HG03139 (cell line): ENCODE measurements around the gene ALAD.
"Not testable (repeated sequence)": the region's sequence is repeated elsewhere in the genome, so short reads cannot be mapped to it uniquely, and the experiment has no call there.

ENCODE experiments used
- ATAC-seq: cut with Tn5 transposase; IDR thresholded peaks from one replicate; pipeline ENCODE4 v1.9.1; 2021; ENCODE audit not compliant: unreplicated experiment

Gene ALAD

DNA sequence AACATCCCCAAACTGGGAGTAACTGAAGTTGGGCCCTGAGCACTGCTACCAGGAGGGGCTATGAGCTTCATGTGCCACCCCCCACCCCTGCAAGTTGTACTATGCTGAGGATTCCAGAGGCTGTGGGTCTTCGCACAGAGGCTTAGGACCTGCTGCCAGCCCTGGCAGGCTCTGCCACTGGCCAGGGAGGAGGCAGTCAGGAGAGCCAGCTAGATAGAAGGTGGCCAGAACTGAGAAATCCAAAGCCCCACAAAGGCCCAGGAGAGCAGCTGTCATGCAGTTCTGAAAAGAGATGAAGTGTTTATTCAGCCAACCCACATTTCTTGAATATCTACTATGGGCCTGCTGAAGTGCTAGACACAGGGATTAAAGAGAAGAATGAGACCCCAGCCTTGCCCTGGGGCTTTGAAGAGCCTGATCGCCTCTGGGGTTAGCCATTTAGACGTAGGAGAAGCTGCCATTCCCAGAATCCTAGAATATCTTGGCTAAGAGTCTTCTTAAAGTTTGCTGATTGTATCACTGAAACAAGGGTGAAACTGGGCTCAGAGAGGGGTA is 1.4 kb downstream of the ALAD start:
- no peak for ATAC-seq

GRCh38 chr9:113398796-113399195 is 2.3 kb downstream of the ALAD start:
- ATAC-seq: no peak

GRCh38 chr9:113397203-113397631 is 3.9 kb downstream of the ALAD start:
- ATAC-seq: no peak

DNA sequence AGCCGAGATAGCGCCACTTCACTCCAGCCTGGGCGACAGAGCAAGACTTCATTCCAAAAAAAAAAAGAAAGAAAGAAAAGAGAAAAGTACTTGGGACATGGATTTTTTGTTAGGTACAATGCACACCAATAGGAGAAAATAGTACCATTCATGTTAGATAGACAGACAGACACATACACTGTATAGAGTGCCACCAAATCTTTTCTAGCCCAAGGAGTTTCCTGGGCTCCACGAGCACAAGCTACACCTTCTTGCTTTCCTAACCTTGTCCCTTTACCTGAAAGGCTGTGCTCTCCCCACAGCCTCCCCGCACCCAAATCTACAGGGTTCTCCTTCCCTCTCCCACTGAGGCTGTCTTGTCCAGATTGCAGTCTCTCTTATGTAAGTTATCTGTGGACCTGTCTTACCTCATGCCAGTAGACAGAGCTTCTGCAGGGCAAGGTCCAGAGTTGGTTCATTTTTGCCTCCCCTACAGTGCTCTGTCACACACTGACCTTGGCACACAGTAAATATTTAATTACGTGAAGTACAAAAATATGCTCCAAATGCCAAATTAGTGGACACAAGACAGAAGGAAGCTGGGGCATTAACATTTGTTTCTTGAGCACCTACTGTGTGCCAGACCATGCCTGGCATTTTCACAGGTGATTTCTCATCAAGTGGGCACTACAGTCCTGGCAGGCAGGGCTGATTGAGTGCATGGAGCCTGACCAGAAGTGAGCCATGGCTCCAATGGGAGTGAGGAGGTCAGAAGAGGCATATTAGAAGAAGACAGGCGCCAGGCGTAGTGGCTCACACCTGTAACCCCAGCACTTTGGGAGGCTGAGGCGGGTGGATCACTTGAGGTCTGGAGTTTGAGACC is 5.9 kb downstream of the ALAD start:
- no peak for ATAC-seq

GRCh38 chr9:113393281-113393680 is 7.8 kb downstream of the ALAD start:
- ATAC-seq: no peak

DNA sequence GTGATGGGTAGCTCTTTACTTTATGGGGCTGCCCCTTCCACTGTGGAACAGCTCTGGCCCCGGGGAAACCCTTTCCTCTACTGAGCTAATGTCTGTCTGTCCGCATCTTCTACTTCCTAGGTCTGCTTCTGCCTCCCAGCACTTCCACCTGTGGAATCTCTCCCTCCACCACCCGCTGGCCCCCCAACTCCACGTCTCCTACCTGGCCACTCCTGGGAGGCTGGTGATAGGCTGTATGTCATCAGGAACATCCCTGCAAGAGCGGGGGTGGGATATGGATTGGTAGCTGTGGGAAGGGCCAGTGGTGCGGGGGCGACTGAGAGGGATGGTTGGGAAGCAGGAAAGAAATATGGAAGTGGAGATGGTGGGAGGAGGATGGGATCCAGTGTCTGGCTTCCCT is 9.2 kb downstream of the ALAD start:
- ATAC-seq: no peak

DNA sequence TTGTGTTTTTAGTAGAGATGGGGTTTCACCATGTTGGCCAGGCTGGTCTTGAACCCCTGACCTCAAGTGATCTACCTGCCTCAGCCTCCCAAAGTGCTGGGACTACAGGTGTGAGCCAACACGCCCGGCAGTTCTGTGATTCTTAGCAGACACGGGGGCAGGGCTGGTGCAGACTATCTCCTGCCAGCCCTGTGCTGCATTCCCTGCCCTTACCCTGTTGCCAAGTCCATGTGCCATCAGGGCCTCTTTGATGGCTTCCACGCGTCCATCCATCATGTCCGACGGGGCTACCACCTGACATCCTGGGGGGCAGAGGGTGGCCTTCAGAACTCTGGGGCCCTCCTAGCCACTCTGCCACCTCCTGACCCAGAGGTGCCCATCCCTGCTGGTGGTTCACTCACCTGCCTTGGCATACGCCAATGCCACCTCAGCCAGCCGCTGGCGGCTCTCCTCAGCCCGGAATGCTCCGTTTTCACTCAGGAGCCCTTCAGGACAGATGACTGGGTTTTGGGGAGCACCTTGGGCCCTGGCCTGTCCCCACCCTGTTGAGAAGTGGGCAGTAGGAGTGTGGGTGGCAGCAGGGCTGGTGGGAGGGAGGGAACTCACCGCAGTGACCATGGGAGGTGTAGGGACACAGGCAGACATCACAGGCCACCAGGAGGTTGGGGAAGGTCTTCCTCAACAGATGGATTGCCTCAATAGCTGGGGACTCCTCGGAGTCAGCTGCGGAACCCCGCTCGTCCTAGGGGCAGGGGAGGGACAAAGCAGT is 10.7 kb downstream of the ALAD start:
- no peak for ATAC-seq

GRCh38 chr9:113389451-113389850 is 11.6 kb downstream of the ALAD start:
- no peak for ATAC-seq

GRCh38 chr9:113388833-113389232 is 12.3 kb downstream of the ALAD start:
- ATAC-seq: no peak

DNA sequence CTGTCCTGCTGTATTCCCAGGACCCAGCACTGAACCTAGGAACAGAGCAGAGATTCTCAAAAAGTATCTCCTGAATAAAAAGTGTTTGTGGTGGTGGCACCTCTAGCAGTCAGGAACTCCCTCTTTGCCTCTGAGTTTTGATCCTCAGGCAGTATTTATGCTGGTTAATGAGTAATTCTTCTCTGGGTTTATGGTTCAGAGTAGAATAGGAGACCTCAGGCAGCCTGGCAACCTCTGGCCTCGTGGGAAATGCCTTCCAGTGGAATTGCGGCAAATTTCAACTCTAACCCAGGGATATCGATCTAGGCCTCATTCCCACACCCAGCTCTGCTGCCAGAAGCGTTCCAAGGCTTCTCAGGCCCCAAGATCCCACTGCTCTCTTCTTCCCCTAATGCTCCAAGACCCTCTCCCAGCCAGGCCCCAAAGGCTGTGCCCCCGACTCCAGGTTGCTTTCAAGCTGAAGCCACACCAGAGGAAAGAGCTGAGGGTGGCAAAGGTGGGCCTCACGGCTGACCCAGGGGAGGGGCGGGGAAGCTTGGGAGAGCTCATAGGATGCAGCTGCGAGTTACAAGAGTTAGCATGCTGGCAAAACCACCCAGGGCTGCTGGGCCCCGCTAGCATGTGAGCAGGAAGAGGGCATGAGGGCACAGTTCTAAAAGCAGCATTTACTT is 13.4 kb downstream of the ALAD start:
- ATAC-seq: no peak

DNA sequence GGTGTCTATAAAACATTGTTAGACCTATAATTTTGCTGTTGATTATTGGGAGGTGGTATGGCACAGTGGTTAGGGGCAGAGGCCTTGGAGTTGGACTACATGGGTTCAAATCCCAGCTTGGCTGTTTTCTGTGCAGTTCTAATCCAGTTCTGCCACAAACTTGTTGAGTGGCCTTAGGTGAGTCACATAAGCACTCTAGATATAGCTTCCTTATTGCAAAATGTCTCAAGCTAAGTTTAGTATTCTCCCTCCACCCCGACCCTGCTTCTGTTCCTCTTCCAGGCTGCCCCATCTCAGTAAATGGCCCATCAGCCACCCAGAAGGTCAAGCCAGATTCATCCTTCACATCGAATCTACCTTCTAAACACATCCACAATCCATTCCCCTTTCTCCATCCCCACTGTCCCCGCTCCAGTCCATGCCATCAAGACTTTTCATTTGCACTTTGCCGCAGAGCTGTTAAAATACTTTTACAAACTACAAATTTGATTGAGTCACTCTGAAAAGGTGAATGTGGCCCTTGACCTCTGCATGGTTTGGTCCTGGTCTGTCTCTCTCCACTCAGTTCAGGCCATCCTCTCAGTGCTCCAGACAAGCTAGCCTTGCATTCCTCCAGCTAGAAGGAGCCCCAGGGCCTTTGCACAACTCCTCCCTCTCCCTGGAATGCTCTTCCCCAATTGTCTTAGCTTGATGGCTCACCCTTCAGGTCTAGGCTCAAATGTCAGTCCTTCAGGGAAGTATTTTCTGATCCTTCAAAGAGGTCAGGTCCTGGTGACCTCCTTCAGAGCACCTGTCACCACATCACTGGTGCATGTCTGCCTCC is 14.3 kb downstream of the ALAD start:
- ATAC-seq: no peak

GRCh38 chr9:113381909-113382411 is 19.1 kb downstream of the ALAD start:
- ATAC-seq: no peak

DNA sequence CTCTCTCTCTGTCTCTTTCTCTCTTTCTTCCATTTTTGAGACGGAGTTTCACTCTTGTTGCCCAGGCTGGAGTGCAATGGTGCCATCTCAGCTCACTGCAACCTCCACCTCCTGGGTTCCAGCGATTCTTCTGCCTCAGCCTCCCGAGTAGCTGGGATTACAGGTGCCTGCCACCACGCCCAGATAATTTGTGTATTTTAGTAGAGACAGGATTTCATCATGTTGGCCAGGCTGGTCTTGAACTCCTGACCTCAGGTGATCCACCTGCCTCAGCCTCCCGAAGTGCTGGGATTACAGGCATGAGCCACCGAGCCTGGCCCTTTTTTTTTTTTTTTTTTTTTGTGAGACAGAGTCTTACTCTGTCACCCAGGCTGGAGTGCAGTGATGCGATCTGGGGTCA is 19.6 kb downstream of the ALAD start:
- not testable (repeated sequence) for ATAC-seq

GRCh38 chr9:113380869-113381378 is 20.2 kb downstream of the ALAD start:
- no peak for ATAC-seq

GRCh38 chr9:113379829-113380210 is 21.3 kb downstream of the ALAD start:
- not testable (repeated sequence) for ATAC-seq

GRCh38 chr9:113379094-113379828 is 21.8 kb downstream of the ALAD start:
- ATAC-seq: not testable (repeated sequence)

DNA sequence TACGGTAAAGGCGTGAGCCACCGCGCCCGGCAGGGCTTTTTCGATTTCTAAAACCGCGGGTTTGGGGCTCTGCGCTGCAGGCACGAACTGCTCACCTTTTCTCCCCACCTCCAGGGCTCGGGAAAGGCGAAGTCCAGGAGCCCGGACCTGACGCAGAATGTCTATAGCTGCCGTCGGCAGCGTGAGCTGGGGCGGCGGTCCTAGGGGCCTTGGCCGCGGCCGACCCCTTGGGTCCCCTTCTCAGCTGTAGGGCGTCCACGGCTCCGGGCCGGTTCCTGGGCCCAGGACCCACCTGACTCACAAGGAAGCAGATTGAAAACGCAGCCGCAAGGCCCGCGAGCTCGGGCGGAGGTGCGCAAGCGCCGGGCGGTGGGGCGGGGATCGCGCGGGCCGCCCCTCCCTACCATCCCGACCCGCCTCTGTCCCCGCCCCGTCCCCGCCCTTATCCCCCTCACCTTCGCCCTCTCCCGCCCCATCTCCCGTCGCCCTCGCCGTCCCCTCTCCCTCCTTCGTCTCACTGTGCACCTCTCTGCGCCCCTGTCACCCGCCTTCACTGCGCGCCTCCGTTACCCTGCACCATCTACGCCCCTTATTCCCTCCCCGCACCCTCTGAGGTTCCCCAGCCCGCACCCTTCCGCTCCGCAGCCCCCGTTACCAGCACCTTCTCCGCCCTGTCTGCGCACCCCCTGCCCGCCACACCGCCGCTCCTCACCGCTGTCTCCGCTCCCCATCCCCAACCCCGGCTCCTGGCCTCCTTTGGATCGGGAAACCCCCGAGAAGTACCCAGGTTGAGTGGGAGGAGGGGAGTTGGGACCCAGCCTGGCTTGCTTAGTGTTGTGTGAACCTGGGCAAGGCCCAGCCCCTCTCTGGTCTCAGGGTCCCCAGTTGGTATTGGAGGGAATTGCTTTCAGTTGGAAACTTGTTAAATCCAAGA is 24.2 kb downstream of the ALAD start, which contains the start of gene HDHD3:
HDHD3 (minus strand) TSS at position 353 of the 934 bp plus-strand sequence. CDS start 2,632 bp downstream, outside the sequence.
- peak; percentile 71 for ATAC-seq
